ENCODE measurements around the gene UCN3.
"Not testable (repeated sequence)": the region's sequence is repeated elsewhere in the genome, so short reads cannot be mapped to it uniquely, and the experiment has no call there.

Gene UCN3

DNA sequence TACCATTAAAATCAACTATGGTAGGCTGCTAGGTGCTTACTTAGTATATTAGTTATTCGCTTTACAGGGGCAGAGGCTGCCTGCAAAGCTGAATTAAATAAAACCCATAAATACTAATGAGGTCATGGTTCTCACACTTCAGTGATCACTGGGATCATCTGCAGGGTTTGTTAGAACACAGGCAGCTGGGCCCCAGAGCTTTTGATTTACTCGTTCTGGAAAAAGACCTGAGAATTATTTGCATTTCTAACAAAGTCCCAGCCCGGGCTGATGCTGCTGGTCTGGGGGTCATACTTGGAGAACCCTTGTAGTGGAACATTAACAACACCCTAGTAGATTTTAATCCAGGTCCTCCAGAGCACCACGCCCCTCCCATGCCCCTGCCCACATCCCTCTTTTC lies 8.5 kb downstream of the UCN3 start:
- no peak overlapping the region for H3K4me3 ChIP-seq (replicated peaks in 1 of 2; ENCODE audit: low read depth in 2 of 2, low read length in 2 of 2)
- TF ChIP-seq, protein P1, sequence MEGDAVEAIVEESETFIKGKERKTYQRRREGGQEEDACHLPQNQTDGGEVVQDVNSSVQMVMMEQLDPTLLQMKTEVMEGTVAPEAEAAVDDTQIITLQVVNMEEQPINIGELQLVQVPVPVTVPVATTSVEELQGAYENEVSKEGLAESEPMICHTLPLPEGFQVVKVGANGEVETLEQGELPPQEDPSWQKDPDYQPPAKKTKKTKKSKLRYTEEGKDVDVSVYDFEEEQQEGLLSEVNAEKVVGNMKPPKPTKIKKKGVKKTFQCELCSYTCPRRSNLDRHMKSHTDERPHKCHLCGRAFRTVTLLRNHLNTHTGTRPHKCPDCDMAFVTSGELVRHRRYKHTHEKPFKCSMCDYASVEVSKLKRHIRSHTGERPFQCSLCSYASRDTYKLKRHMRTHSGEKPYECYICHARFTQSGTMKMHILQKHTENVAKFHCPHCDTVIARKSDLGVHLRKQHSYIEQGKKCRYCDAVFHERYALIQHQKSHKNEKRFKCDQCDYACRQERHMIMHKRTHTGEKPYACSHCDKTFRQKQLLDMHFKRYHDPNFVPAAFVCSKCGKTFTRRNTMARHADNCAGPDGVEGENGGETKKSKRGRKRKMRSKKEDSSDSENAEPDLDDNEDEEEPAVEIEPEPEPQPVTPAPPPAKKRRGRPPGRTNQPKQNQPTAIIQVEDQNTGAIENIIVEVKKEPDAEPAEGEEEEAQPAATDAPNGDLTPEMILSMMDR (IDR thresholded peaks at IDR 0.05; ENCODE audit: low read depth, low read length) = no peak
- no peak for DNase-seq (ENCODE audit: low read depth in 2 of 2)

DNA sequence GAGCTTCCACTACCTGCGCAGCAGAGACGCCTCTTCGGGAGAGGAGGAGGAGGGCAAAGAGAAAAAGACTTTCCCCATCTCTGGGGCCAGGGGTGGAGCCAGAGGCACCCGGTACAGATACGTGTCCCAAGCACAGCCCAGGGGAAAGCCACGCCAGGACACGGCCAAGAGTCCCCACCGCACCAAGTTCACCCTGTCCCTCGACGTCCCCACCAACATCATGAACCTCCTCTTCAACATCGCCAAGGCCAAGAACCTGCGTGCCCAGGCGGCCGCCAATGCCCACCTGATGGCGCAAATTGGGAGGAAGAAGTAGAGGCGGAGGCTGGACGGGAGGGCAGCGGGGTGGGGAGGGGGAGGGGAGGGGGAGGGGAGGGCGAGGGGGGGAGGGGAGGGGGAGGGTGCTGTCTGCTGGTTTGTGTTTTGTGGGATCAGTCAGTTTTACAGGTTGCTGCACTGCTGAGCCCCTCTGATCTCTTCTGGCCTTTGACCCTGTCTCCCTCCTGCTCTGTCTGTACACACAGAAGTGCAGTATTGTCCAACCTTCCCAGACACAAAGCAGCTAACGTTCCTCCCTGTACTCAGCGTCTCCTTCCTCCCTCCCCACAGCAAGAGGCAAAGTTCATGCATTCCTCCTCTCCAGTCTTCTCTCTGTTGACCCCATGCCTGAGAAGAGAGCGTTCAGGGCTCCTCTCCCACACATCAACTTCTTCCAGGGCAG lies 9.3 kb downstream of the UCN3 start:
- TF ChIP-seq, protein P1 (IDR thresholded peaks at IDR 0.05; ENCODE audit: low read depth, low read length) = no peak

DNA sequence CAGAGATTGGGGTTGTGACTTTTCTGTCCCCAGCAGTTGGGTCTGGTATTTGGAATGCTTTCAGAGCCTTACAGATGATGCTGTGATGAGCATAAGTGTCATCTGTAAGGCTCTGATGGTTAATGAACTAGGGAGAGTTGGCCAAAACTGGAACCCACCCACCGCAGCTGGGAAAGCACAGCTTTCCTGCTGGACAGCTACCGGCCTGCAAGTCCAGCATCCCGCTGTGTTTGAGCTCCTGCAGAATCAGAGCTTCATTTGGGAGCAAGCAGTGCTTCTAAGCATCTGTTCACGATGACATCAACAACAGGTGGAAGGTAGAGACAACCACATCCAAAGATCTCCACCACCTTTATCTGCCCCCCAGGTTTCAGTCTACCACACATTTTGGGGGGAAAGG lies 11.7 kb downstream of the UCN3 start:
- no peak overlapping the region for H3K4me3 ChIP-seq (replicated peaks in 1 of 2; ENCODE audit: low read depth in 2 of 2, low read length in 2 of 2)
- TF ChIP-seq, protein P1 (IDR thresholded peaks at IDR 0.05; ENCODE audit: low read depth, low read length) = no peak
- DNase-seq (ENCODE audit: low read depth in 2 of 2) = no peak

More for the DNA sequence above, 9.3 kb downstream of the UCN3 start:
- DNase-seq (ENCODE audit: low read depth in 2 of 2) = no peak
- H3K4me3 ChIP-seq (replicated peaks in 1 of 2; ENCODE audit: low read depth in 2 of 2, low read length in 2 of 2) = no peak overlapping the region

DNA sequence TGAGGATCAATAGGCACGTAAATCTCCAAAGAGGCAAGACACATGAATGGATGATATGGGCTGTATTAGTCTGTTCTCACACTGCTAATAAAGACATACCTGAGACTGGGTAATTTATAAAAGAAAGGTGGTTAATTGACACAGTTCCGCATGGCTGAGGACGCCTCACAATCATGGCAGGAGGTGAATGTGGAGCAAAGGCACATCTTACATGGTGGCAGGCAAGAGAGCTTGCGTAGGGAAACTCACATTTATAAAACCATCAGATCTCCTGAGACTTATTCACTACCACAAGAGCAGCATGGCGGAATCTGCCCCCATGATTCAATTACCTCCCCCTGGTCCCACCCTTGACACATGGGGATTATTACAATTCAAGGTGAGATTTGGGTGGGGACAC lies 14.4 kb downstream of the UCN3 start:
- H3K4me3 ChIP-seq (replicated peaks in 1 of 2; ENCODE audit: low read depth in 2 of 2, low read length in 2 of 2); DNase-seq (ENCODE audit: low read depth in 2 of 2): not testable (repeated sequence)

DNA sequence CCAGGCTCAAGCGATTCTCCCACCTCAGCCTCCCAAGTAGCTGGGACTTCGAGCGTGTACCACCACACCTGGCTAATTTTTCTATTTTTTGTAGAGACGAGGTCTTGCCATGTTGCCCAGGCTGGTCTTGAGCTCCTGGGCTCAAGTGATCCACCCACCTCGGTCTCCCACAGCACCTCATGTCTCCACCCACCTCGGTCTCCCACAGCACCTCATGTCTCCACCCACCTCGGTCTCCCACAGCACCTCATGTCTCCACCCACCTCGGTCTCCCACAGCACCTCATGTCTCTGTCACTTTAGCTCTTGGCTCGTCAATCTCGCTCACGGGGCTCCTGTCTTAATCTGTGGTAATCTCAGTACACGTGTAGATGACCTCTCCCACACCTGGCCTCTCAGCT lies 15.6 kb downstream of the UCN3 start:
- not testable (repeated sequence) for DNase-seq (ENCODE audit: low read depth in 2 of 2)

DNA sequence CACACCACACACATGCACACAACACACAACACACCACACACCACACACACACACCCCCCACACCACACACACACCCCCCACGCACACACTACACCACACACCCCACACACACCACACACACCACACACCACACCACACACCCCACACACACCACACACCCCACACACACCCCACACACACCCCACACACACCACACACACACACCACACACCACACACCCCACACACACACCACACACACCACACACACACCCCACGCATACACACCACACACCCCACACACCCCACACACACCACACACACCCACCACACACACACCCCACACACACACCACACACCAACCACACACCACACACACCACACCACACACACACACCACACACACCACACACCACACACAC lies 16.4 kb downstream of the UCN3 start:
- no peak overlapping the region for H3K4me3 ChIP-seq (replicated peaks in 1 of 2; ENCODE audit: low read depth in 2 of 2, low read length in 2 of 2)
- TF ChIP-seq, protein P1 (IDR thresholded peaks at IDR 0.05; ENCODE audit: low read depth, low read length) = no peak
- DNase-seq (ENCODE audit: low read depth in 2 of 2) = no peak

More for the DNA sequence above, 15.6 kb downstream of the UCN3 start:
- not testable (repeated sequence) for H3K4me3 ChIP-seq (replicated peaks in 1 of 2; ENCODE audit: low read depth in 2 of 2, low read length in 2 of 2)

DNA sequence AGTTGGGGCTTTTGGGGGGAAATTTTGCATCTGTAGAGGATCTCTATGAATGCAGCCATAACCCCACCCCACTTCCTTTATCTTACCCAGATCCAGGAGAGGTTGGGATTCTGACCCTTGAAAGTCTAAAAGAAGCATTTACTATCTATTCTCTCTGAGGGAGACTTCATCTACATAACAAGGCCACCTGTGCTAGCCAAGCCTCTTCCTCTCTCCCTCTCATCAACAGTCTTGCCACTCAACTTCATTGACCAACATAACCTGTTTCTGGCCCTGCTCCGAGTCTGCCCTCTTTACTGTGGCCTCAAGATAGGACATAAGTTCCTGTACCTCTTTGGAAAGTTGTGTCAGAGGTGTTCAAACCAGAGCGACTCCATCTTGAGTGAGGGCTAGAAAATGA lies 20.5 kb downstream of the UCN3 start:
- TF ChIP-seq, protein P1 (IDR thresholded peaks at IDR 0.05; ENCODE audit: low read depth, low read length) = no peak
- no peak for DNase-seq (ENCODE audit: low read depth in 2 of 2)
- H3K4me3 ChIP-seq (replicated peaks in 1 of 2; ENCODE audit: low read depth in 2 of 2, low read length in 2 of 2) = no peak overlapping the region

DNA sequence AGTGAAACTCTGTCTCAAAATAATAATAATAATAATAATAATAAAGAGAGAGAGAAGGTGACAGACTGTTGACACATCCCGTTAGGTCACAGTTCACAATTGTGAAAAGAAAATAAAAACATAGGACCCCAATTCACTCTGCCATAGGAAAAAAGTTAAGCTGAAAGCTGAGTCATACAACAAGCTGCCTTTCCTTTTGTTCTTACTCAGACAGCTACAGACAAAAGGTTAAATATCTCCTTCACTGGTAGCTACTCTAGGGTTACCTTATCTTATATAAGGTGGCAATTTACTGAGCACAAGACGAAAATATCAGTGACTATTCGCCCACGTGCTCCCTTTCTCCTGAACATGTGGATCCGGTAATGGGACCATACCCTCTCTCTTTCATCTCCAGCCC lies 22.4 kb downstream of the UCN3 start:
- no peak overlapping the region for H3K4me3 ChIP-seq (replicated peaks in 1 of 2; ENCODE audit: low read depth in 2 of 2, low read length in 2 of 2)
- DNase-seq (ENCODE audit: low read depth in 2 of 2) = peak in 1 of 2 donors; percentile 9
- TF ChIP-seq, protein P1 (IDR thresholded peaks at IDR 0.05; ENCODE audit: low read depth, low read length) = no peak

Data from cardiac fibroblast (primary cell).